Measurements from ENCODE around the gene FCHO2.
"Not testable (repeated sequence)": the region's sequence is repeated elsewhere in the genome, so short reads cannot be mapped to it uniquely, and the experiment has no call there.

FCHO2 gene

DNA sequence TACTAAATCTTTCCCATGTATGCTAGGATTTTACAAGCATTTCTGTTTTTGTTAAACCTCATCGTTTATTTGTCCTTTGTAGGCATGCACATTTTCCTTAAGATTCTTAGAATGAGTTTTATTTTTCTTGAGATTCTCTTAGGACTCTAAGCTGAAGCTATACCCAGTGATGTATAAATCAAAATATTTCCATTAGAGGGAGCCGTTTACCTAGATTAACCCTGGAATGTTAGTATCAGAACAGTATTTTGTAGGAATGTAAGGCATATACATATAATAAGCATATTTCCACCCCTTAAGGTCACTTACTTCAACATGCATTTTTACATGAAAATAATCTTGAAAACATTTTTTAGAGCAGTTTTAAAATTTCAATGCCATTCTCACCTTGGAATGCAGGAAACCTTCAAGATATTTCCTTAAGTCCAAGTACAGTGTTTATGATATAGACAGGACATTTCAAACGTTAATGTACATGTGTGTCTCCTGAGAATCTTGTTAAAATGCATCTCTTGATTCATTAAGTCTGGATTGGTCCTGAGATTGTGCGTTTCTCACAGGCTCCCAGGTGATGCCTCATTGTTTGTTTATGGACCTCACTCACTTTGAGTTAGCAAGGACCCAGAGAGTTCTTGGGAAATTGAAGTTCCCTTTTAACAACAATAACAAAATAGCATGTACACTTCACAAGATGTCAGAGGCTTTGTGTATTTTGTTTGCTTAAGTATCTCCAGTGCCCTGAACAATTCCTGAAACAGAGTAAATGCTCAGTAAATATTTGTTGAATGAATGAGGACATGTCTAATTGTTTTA, 34.9 kb upstream of the FCHO2 start:
- Histone ChIP-seq H3K4me1 (ENCODE audit: insufficient read depth, poor library complexity, severe bottlenecking) (no peaks in the 10 kb centered on the region), H3K27me3 (ENCODE audit: insufficient read depth, poor library complexity, severe bottlenecking) (no peaks in the 10 kb centered on the region), H3K27ac (ENCODE audit: poor library complexity, severe bottlenecking) (no peak overlapping the region), H3K4me3 (ENCODE audit: severe bottlenecking) (no peak overlapping the region), H3K9me3 (ENCODE audit: severe bottlenecking) (no peaks in the 10 kb centered on the region), H3K36me3 (ENCODE audit: low read depth) (no peaks in the 10 kb centered on the region)
- peak; percentile 75 for ATAC-seq (ENCODE audit: low read depth)
- DNase-seq (ENCODE audit: low spot score) = no peak
- TF ChIP-seq, protein P1, sequence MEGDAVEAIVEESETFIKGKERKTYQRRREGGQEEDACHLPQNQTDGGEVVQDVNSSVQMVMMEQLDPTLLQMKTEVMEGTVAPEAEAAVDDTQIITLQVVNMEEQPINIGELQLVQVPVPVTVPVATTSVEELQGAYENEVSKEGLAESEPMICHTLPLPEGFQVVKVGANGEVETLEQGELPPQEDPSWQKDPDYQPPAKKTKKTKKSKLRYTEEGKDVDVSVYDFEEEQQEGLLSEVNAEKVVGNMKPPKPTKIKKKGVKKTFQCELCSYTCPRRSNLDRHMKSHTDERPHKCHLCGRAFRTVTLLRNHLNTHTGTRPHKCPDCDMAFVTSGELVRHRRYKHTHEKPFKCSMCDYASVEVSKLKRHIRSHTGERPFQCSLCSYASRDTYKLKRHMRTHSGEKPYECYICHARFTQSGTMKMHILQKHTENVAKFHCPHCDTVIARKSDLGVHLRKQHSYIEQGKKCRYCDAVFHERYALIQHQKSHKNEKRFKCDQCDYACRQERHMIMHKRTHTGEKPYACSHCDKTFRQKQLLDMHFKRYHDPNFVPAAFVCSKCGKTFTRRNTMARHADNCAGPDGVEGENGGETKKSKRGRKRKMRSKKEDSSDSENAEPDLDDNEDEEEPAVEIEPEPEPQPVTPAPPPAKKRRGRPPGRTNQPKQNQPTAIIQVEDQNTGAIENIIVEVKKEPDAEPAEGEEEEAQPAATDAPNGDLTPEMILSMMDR (IDR thresholded peaks at IDR 0.05; ENCODE audit: poor library complexity, severe bottlenecking) = peak; percentile 92

DNA sequence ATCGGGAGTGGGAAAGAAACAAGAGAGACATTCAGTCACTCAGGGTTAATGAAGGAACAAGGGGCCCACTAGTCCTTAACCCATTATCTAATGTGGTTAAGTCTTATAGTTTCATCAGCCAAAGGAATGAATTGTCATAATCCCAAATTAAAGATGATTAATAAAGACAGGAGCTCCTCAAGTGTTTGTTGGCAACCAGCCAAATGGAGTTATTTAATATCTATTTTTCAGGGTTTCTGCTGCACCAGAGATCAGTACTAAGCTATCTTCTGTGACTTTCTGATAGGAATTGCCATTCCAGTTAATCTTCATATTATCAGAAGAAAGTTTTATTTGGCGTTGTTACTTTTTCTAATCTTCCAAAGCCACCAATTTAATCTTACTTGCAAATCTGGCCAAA, 34.0 kb upstream of the FCHO2 start:
- Histone ChIP-seq H3K36me3 (ENCODE audit: low read depth) (no peaks in the 10 kb centered on the region), H3K4me1 (ENCODE audit: insufficient read depth, poor library complexity, severe bottlenecking) (no peaks in the 10 kb centered on the region), H3K27me3 (ENCODE audit: insufficient read depth, poor library complexity, severe bottlenecking) (no peaks in the 10 kb centered on the region), H3K27ac (ENCODE audit: poor library complexity, severe bottlenecking) (no peak overlapping the region), H3K9me3 (ENCODE audit: severe bottlenecking) (no peaks in the 10 kb centered on the region), H3K4me3 (ENCODE audit: severe bottlenecking) (no peak overlapping the region)
- TF ChIP-seq, protein P1 (IDR thresholded peaks at IDR 0.05; ENCODE audit: poor library complexity, severe bottlenecking) = no peak
- ATAC-seq (ENCODE audit: low read depth) (no peak), DNase-seq (ENCODE audit: low spot score) (no peak)

DNA sequence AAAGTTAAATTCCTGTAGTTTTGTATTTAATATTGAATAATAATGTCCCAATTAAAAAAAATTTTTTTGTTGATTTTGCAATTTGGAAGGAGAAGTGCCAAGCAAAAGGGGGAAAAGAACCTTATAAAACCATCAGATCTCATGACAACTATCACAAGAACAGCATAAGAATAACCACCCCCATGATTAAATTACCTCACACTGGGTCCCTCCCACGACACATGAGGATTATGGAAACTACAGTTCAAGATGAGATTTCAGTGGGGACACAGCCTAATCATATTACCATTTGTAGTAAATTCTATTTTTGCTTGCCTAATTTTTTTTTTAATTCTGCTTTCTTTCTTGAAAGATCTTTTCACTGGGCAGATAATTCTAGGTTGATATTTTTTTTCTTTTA, 33.4 kb upstream of the FCHO2 start:
- TF ChIP-seq, protein P1 (IDR thresholded peaks at IDR 0.05; ENCODE audit: poor library complexity, severe bottlenecking) = no peak
- no peak for DNase-seq (ENCODE audit: low spot score)
- no peaks in the 10 kb centered on the region for H3K9me3 ChIP-seq (ENCODE audit: severe bottlenecking)
- H3K27me3 ChIP-seq (ENCODE audit: insufficient read depth, poor library complexity, severe bottlenecking) = no peaks in the 10 kb centered on the region
- ATAC-seq (ENCODE audit: low read depth) = no peak
- no peak overlapping the region for H3K4me3 ChIP-seq (ENCODE audit: severe bottlenecking)
- no peak overlapping the region for H3K27ac ChIP-seq (ENCODE audit: poor library complexity, severe bottlenecking)
- H3K4me1 ChIP-seq (ENCODE audit: insufficient read depth, poor library complexity, severe bottlenecking) = no peaks in the 10 kb centered on the region
- no peaks in the 10 kb centered on the region for H3K36me3 ChIP-seq (ENCODE audit: low read depth)

DNA sequence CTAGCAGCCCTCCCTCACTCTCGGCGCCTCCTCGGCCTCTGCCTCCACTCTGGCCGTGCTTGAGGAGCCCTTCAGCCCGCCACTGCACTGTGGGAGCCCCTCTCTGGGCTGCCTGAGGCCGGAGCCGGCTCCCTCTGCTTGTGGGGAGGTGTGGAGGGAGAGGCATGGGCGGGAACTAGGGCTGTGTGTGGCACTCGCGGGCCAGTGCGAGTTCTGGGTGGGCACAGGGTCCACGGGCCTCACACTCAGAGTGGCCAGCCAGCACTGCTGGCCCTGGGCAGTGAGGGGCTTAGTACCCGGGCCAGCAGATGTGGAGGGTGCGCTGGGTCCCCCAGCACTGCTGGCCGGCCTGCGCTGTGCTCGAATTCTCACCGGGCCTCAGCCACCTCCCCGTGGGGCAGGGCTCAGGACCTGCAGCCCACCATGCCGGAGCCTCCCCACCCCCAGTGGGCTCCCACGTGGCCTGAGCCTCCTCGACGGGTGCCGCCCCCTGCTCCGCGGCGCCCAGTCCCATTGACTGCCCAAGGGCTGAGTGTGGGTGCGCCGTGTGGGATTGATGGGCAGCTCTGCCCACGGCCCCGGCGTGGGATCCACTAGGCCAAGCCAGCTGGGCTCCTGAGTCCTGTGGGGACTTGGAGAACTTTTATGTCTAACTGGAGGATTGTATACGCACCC, 30.4 kb upstream of the FCHO2 start:
- no peaks in the 10 kb centered on the region for H3K27me3 ChIP-seq (ENCODE audit: insufficient read depth, poor library complexity, severe bottlenecking)
- H3K36me3 ChIP-seq (ENCODE audit: low read depth) = no peaks in the 10 kb centered on the region
- TF ChIP-seq, protein P1 (IDR thresholded peaks at IDR 0.05; ENCODE audit: poor library complexity, severe bottlenecking) = no peak

DNA sequence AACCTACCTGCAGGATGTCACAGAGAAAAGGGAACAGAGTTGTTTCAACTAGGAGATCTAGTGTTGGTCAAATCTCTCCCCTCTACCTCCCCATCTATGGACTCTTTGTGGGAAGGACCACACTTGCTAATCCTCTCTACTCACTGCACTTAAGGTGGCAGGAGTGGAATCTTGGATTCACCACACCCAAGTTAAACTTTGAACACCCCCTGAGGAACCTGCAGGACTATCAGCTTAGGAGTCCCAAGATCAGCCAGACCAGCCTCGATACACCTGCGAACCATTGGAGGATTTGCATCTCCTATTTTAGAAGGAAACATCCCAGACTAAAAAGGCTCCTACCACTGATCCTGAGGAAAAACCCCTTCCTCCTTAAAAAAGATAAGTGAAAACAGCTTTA, 23.2 kb upstream of the FCHO2 start:
- ATAC-seq (ENCODE audit: low read depth); H3K36me3 ChIP-seq (ENCODE audit: low read depth); H3K27me3 ChIP-seq (ENCODE audit: insufficient read depth, poor library complexity, severe bottlenecking); DNase-seq (ENCODE audit: low spot score); H3K27ac ChIP-seq (ENCODE audit: poor library complexity, severe bottlenecking); H3K9me3 ChIP-seq (ENCODE audit: severe bottlenecking); H3K4me1 ChIP-seq (ENCODE audit: insufficient read depth, poor library complexity, severe bottlenecking); H3K4me3 ChIP-seq (ENCODE audit: severe bottlenecking): not testable (repeated sequence)

More for the DNA sequence above, 30.4 kb upstream of the FCHO2 start:
- no peaks in the 10 kb centered on the region for H3K9me3 ChIP-seq (ENCODE audit: severe bottlenecking)
- no peak overlapping the region for H3K27ac ChIP-seq (ENCODE audit: poor library complexity, severe bottlenecking)
- no peak for ATAC-seq (ENCODE audit: low read depth)
- no peak overlapping the region for H3K4me3 ChIP-seq (ENCODE audit: severe bottlenecking)
- DNase-seq (ENCODE audit: low spot score) = no peak
- no peaks in the 10 kb centered on the region for H3K4me1 ChIP-seq (ENCODE audit: insufficient read depth, poor library complexity, severe bottlenecking)

DNA sequence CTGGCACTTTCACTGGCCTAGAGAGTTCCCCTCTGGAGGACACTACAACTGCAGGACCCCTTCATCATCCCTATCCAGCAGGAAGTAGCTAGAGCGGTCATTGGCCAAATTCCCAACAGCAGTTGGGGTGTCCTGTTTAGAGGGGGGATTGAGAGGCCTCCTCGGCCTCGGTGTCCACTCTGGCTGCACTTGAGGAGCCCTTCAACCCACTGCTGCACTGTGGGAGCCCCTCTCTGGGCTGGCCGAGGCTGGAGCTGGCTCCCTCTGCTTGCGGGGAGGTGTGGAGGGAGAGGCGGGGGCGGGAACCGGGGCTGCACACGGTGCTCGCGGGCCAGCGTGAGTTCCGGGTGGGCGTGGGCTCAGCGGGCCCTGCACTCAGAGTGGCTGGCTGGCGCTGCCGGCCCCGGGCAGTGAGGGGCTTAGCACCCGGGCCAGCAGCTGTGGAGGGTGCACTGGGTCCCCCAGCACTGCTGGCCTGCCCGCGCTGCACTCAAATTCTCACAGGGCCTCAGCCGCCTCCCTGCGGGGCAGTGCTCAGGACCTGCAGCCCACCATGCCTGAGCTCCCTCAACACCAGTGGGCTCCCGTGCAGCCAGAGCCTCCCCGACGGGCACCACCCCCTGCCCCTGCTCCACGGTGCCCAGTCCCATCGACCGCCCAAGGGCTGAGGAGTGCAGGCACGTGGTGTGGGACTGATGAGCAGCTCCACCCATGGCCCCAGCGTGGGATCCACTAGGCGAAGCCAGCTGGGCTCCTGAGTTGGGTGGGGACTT, 20.7 kb upstream of the FCHO2 start:
- H3K9me3 ChIP-seq (ENCODE audit: severe bottlenecking); DNase-seq (ENCODE audit: low spot score); H3K27me3 ChIP-seq (ENCODE audit: insufficient read depth, poor library complexity, severe bottlenecking); ATAC-seq (ENCODE audit: low read depth); H3K27ac ChIP-seq (ENCODE audit: poor library complexity, severe bottlenecking); H3K36me3 ChIP-seq (ENCODE audit: low read depth); H3K4me3 ChIP-seq (ENCODE audit: severe bottlenecking); H3K4me1 ChIP-seq (ENCODE audit: insufficient read depth, poor library complexity, severe bottlenecking): not testable (repeated sequence)

Data from RWPE2 (cell line).